ENCODE results near the gene MYDGF.
"Not testable (repeated sequence)": the region's sequence is repeated elsewhere in the genome, so short reads cannot be mapped to it uniquely, and the experiment has no call there.

The MYDGF gene

GRCh38 chr19:4690361-4690760 is 20.2 kb upstream of the MYDGF start:
- Histone ChIP-seq H3K27me3 (ENCODE audit: control insufficient read depth, insufficient read depth, low read length, poor library complexity, severe bottlenecking) (no peaks in the 10 kb centered on the region), H3K27ac (ENCODE audit: insufficient read depth, low read depth, low read length, poor library complexity, severe bottlenecking) (no peak overlapping the region), H3K36me3 (ENCODE audit: control insufficient read depth, insufficient read depth, low read length) (peaks cover 18% of the 10 kb centered on the region), H3K4me3 (ENCODE audit: insufficient read depth, low read depth, low read length) (no peak overlapping the region), H3K4me1 (ENCODE audit: control insufficient read depth, insufficient read depth, low read length) (no peaks in the 10 kb centered on the region), H3K9me3 (ENCODE audit: control insufficient read depth, low read length) (no peaks in the 10 kb centered on the region)
- WGBS, 2 experiments = 90 to 93% methylated on average over 13 of the region's 13 CpGs

- Histone ChIP-seq H3K4me3 (ENCODE audit: insufficient read depth, low read depth, low read length) (no peak overlapping the region), H3K4me1 (ENCODE audit: control insufficient read depth, insufficient read depth, low read length) (no peaks in the 10 kb centered on the region), H3K27me3 (ENCODE audit: control insufficient read depth, insufficient read depth, low read length, poor library complexity, severe bottlenecking) (no peaks in the 10 kb centered on the region), H3K36me3 (ENCODE audit: control insufficient read depth, insufficient read depth, low read length) (peaks cover 16% of the 10 kb centered on the region), H3K9me3 (ENCODE audit: control insufficient read depth, low read length) (no peaks in the 10 kb centered on the region), H3K27ac (ENCODE audit: insufficient read depth, low read depth, low read length, poor library complexity, severe bottlenecking) (no peak overlapping the region)
- WGBS, 2 experiments = 96 to 98% methylated on average over 19 of the region's 19 CpGs
Measured at GRCh38 chr19:4689403-4689802, 19.3 kb upstream of the MYDGF start.

GRCh38 chr19:4688587-4688986 is 18.4 kb upstream of the MYDGF start:
- 96 to 97% methylated on average over 26 of the region's 26 CpGs for WGBS, 2 experiments

GRCh38 chr19:4687396-4687795 is 17.3 kb upstream of the MYDGF start:
- no peaks in the 10 kb centered on the region for H3K27me3 ChIP-seq (ENCODE audit: control insufficient read depth, insufficient read depth, low read length, poor library complexity, severe bottlenecking)
- peaks cover 9% of the 10 kb centered on the region for H3K36me3 ChIP-seq (ENCODE audit: control insufficient read depth, insufficient read depth, low read length)
- no peak overlapping the region for H3K4me3 ChIP-seq (ENCODE audit: insufficient read depth, low read depth, low read length)
- H3K4me1 ChIP-seq (ENCODE audit: control insufficient read depth, insufficient read depth, low read length) = no peaks in the 10 kb centered on the region
- no peak overlapping the region for H3K27ac ChIP-seq (ENCODE audit: insufficient read depth, low read depth, low read length, poor library complexity, severe bottlenecking)
- 95% methylated on average over 11 of the region's 11 CpGs for WGBS, 2 experiments
- no peaks in the 10 kb centered on the region for H3K9me3 ChIP-seq (ENCODE audit: control insufficient read depth, low read length)

More at GRCh38 chr19:4688587-4688986, 18.4 kb upstream of the MYDGF start:
- no peaks in the 10 kb centered on the region for H3K4me1 ChIP-seq (ENCODE audit: control insufficient read depth, insufficient read depth, low read length)
- no peaks in the 10 kb centered on the region for H3K27me3 ChIP-seq (ENCODE audit: control insufficient read depth, insufficient read depth, low read length, poor library complexity, severe bottlenecking)
- H3K27ac ChIP-seq (ENCODE audit: insufficient read depth, low read depth, low read length, poor library complexity, severe bottlenecking) = no peak overlapping the region
- no peak overlapping the region for H3K4me3 ChIP-seq (ENCODE audit: insufficient read depth, low read depth, low read length)
- H3K9me3 ChIP-seq (ENCODE audit: control insufficient read depth, low read length) = no peaks in the 10 kb centered on the region
- H3K36me3 ChIP-seq (ENCODE audit: control insufficient read depth, insufficient read depth, low read length) = peaks cover 9% of the 10 kb centered on the region

GRCh38 chr19:4686700-4687099 is 16.6 kb upstream of the MYDGF start:
- H3K27ac ChIP-seq (ENCODE audit: insufficient read depth, low read depth, low read length, poor library complexity, severe bottlenecking) = no peak overlapping the region
- no peaks in the 10 kb centered on the region for H3K9me3 ChIP-seq (ENCODE audit: control insufficient read depth, low read length)
- H3K36me3 ChIP-seq (ENCODE audit: control insufficient read depth, insufficient read depth, low read length) = peaks cover 12% of the 10 kb centered on the region
- H3K4me1 ChIP-seq (ENCODE audit: control insufficient read depth, insufficient read depth, low read length) = no peaks in the 10 kb centered on the region
- 95 to 96% methylated on average over 10 of the region's 10 CpGs for WGBS, 2 experiments
- no peaks in the 10 kb centered on the region for H3K27me3 ChIP-seq (ENCODE audit: control insufficient read depth, insufficient read depth, low read length, poor library complexity, severe bottlenecking)
- H3K4me3 ChIP-seq (ENCODE audit: insufficient read depth, low read depth, low read length) = no peak overlapping the region

GRCh38 chr19:4684312-4685095 is 14.4 kb upstream of the MYDGF start:
- 95 to 96% methylated on average over 28 of the region's 28 CpGs for WGBS, 2 experiments
- Histone ChIP-seq H3K4me3 (ENCODE audit: insufficient read depth, low read depth, low read length) (no peak overlapping the region), H3K27me3 (ENCODE audit: control insufficient read depth, insufficient read depth, low read length, poor library complexity, severe bottlenecking) (no peaks in the 10 kb centered on the region), H3K9me3 (ENCODE audit: control insufficient read depth, low read length) (no peaks in the 10 kb centered on the region), H3K36me3 (ENCODE audit: control insufficient read depth, insufficient read depth, low read length) (peaks cover 12% of the 10 kb centered on the region), H3K27ac (ENCODE audit: insufficient read depth, low read depth, low read length, poor library complexity, severe bottlenecking) (no peak overlapping the region), H3K4me1 (ENCODE audit: control insufficient read depth, insufficient read depth, low read length) (no peaks in the 10 kb centered on the region)

- Histone ChIP-seq H3K36me3 (ENCODE audit: control insufficient read depth, insufficient read depth, low read length) (peaks cover 7% of the 10 kb centered on the region), H3K4me1 (ENCODE audit: control insufficient read depth, insufficient read depth, low read length) (no peaks in the 10 kb centered on the region), H3K9me3 (ENCODE audit: control insufficient read depth, low read length) (no peaks in the 10 kb centered on the region), H3K27ac (ENCODE audit: insufficient read depth, low read depth, low read length, poor library complexity, severe bottlenecking) (no peak overlapping the region), H3K4me3 (ENCODE audit: insufficient read depth, low read depth, low read length) (no peak overlapping the region), H3K27me3 (ENCODE audit: control insufficient read depth, insufficient read depth, low read length, poor library complexity, severe bottlenecking) (no peaks in the 10 kb centered on the region)
- 96% methylated on average over 45 of the region's 45 CpGs for WGBS, 2 experiments
Measured at GRCh38 chr19:4682417-4683200, 12.5 kb upstream of the MYDGF start.

- not testable (repeated sequence) for H3K9me3 ChIP-seq (ENCODE audit: control insufficient read depth, low read length); H3K36me3 ChIP-seq (ENCODE audit: control insufficient read depth, insufficient read depth, low read length); H3K4me3 ChIP-seq (ENCODE audit: insufficient read depth, low read depth, low read length); H3K27ac ChIP-seq (ENCODE audit: insufficient read depth, low read depth, low read length, poor library complexity, severe bottlenecking); H3K4me1 ChIP-seq (ENCODE audit: control insufficient read depth, insufficient read depth, low read length); H3K27me3 ChIP-seq (ENCODE audit: control insufficient read depth, insufficient read depth, low read length, poor library complexity, severe bottlenecking)
- 97% methylated on average over 7 of the region's 7 CpGs for WGBS, 2 experiments
Measured at GRCh38 chr19:4680021-4680420, 9.9 kb upstream of the MYDGF start.

GRCh38 chr19:4678881-4679790 is 9.0 kb upstream of the MYDGF start:
- Histone ChIP-seq H3K27ac (ENCODE audit: insufficient read depth, low read depth, low read length, poor library complexity, severe bottlenecking) (no peak overlapping the region), H3K9me3 (ENCODE audit: control insufficient read depth, low read length) (no peaks in the 10 kb centered on the region), H3K4me1 (ENCODE audit: control insufficient read depth, insufficient read depth, low read length) (peaks cover 7% of the 10 kb centered on the region), H3K4me3 (ENCODE audit: insufficient read depth, low read depth, low read length) (no peak overlapping the region), H3K27me3 (ENCODE audit: control insufficient read depth, insufficient read depth, low read length, poor library complexity, severe bottlenecking) (no peaks in the 10 kb centered on the region), H3K36me3 (ENCODE audit: control insufficient read depth, insufficient read depth, low read length) (peaks cover 3% of the 10 kb centered on the region)
- 78 to 84% methylated on average over 34 of the region's 34 CpGs for WGBS, 2 experiments

All from ectodermal cell (in vitro differentiated cells).